Measurements from ENCODE around the gene CLMN.

The CLMN gene, protein sequence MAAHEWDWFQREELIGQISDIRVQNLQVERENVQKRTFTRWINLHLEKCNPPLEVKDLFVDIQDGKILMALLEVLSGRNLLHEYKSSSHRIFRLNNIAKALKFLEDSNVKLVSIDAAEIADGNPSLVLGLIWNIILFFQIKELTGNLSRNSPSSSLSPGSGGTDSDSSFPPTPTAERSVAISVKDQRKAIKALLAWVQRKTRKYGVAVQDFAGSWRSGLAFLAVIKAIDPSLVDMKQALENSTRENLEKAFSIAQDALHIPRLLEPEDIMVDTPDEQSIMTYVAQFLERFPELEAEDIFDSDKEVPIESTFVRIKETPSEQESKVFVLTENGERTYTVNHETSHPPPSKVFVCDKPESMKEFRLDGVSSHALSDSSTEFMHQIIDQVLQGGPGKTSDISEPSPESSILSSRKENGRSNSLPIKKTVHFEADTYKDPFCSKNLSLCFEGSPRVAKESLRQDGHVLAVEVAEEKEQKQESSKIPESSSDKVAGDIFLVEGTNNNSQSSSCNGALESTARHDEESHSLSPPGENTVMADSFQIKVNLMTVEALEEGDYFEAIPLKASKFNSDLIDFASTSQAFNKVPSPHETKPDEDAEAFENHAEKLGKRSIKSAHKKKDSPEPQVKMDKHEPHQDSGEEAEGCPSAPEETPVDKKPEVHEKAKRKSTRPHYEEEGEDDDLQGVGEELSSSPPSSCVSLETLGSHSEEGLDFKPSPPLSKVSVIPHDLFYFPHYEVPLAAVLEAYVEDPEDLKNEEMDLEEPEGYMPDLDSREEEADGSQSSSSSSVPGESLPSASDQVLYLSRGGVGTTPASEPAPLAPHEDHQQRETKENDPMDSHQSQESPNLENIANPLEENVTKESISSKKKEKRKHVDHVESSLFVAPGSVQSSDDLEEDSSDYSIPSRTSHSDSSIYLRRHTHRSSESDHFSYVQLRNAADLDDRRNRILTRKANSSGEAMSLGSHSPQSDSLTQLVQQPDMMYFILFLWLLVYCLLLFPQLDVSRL

GRCh38 chr14:95319312-95320077 is at the start of gene CLMN:
Gene CLMN, minus strand, starts transcription at chr14:95319908. Its CDS starts 116 bp downstream, at chr14:95319792.
- DNase-seq (ENCODE audit: low spot score): no peak

DNA sequence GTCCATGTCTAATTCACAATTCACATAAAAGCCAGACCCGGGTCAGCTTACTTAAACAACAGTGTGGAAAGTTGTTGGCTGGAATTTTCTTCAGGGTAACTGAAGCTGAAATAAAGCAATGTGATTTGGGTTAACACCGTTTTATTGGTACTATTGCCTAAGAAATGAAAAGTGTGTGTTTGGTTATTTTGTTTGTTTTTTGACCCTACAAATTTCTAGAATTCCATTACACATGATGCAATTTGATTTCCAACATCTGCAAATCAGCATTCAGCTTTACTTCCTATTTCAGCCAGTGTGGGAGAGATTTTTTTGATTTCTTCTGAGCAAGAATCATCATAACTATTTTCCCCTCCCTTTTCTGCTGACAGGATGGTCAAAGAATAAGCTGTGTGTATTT is 45.7 kb upstream of the CLMN start:
- no peak for DNase-seq (ENCODE audit: low spot score)

DNA sequence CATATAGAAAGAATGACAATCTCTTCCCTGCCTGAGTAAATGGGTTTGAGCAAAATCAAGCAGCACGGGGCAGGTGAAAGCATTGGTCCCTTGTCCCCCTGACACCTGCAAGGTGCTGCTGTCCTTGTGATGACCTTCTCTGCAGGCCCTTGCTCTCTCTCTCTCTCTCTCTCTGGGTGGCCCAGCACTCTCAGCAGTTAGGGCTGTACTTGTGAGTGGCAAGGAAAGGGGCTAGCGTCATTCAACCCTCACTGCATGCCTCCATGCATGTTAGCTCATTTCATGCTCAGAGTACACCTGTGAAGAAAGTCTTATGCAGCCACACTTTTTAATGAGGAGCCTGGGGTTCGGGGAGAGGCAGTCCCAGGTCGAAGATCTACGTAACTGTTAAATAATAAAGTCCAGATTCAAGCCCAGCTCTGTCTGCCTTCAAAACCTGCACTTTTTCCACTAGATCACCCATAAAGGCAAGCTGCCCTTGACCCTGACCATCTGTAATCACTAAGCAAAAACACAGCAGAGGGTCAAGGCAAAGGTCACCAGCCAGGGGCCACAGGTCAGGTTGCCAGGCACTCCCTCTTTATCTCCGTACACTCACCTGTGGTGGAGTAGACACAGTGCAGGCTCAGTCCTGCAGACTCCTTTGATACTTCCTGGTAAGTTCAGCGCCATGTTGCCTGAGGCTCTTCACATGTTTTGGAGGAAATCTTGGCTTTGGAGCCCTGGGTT is 44.9 kb upstream of the CLMN start:
- DNase-seq (ENCODE audit: low spot score): no peak

- no peak for DNase-seq (ENCODE audit: low spot score)
Observed at GRCh38 chr14:95363468-95363954, 43.8 kb upstream of the CLMN start.

DNA sequence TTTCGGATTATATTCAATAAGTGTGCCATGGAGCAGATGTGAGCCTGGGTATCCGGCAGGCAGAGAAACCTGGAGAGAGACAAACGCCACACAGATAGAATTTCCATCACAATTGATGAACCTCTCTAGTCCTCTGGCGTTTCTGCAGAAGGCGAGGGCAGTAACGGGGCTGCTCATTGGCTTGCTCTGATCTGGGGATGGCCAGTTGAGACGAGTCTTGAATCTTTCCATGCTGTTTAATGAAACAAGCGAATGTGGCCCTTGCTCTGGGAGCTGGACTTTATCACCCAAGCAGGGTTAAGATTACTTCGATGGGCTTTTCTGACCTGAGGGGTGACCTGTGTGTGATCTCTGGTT is 42.4 kb upstream of the CLMN start:
- no peak for DNase-seq (ENCODE audit: low spot score)

DNA sequence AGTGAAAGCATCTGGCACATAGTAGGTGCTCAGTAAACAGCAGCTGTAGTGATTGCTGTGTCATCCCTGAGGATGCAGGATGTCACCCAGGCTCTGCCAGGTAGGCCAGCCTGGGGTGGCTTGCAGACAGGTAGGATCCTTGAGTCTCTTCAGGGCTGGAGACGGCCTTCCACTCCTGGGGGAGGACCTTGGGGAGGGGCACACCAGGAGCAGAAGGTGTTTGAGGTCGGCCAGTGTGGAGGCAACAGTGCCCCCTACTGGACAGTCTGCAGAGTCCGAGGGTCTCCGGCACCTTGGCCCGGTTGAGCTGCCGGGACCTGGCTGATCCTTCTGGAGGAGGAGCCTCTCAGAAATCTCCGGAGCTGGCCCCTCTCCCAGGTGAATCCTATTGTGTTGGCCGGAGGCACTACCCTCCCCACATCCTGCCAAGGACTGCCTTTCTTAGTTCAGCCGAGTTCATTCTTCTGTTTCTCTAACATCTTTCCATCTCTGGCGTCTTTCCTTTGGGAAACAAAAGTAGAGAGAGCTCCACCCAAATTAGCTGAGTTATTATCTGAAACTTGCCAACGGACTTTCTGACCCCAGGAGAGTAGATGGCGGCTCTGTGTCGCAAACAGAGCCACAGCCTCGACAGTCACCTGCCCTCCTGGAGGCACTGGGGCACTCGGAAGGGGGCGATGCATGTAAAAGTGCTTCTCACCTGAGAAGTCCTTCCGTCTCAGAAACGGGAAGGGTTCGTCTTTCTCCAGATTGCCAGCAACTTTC is 41.8 kb upstream of the CLMN start:
- DNase-seq (ENCODE audit: low spot score): peak; percentile 35

DNA sequence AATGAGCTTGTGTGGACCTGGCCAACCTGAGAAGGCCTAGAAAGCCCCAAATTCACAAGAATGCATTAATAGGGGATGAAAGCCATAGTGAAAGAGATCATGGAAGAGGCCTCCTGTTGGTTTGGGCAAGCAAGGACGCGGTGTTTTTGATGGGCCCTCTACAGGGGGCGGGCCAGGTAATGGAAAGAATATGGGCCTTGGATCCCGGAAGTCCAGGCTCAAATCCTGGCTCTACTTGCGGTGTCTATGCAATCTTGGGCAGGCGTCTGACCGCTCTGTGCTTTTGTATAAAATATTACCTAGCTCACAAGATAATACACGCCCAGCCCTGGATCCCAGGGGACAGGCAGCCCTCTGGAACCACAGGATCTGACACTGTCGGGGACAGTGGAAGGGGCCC is 41.1 kb upstream of the CLMN start:
- no peak for DNase-seq (ENCODE audit: low spot score)

GRCh38 chr14:95359994-95360826 is 40.5 kb upstream of the CLMN start:
- DNase-seq (ENCODE audit: low spot score): no peak

DNA sequence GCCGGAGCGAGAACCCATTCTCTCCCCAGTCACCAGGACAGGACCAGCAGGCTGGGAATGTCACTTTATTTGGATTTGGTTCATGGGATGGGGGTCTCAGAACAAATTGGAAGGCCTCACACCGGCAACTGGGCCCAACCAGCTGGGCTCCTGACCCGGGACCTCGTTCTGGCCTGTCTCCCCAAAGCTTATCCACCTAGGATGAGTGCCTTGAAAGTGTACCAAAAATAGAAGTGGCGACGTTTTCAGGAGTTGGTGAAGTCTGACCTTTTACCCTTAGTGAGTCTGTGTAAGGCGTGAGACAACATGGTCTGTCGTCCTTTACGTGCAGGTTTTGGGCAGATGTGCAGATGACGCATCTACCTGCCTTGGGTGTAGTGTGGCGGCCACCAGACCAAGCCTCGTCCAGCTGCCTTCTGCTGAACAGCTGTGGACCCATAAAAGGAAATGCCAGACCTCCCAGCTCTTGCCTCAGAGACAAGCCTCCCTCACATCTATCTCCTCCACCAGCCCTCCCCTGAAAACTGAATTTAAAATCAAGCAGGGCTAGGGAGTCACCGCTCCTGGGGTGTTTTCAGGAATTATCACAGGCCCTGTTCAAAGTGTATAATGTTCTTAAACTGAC is 36.6 kb upstream of the CLMN start:
- DNase-seq (ENCODE audit: low spot score): no peak

DNA sequence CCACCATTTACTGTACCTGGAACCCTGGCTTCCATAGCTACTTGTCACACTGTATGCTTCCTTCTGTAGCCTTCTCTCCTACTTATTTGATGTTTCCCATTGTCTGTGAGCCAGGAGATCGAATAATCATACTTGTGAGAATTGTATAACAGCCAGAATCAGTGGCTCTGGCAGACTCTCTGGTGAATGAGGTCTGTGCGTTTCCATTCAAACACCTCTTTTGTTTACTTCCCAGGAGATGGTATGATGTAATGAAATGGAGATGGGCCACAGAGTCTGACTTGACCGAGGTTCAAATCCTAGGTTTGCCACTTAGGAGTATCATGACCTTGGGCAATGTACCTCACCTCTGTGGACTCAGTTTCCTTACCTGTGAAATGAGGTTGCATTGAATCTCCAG is 35.7 kb upstream of the CLMN start:
- no peak for DNase-seq (ENCODE audit: low spot score)

DNA sequence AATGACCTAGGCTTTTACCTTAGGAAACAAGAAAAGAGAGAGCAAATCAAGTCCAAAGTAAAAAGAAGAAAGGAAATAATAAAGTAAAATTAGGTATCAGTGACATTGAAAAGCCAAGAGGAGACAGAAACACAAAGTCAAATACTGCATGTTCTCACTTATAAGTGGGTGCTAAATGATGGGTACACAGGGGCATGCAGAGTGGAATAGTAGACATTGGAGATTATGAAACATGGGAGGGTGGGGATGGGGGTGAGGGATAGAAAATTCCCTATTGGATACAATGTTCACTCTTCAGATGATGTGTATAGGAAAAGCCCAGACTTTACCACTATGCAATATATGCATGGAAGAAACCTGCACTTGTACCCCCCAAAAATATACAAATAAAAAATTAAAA is 35.1 kb upstream of the CLMN start:
- DNase-seq (ENCODE audit: low spot score): no peak

DNA sequence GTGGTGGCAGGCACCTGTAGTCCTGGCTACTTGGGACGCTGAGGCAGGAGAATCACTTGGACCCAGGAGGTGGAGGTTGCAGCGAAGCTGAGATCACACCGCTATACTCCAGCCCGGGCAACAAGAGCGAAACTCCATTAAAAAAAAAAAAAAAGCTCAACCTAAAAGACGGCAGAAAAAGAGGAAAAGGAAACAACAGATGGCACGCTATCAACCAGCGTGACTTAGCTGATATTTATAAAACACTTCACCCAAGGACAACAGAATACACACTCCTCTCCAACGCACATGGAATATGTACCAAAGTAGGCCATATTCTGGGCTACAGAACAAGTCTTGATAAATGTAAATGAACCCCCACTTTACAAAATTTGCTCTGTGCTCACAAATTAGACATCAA is 34.0 kb upstream of the CLMN start:
- no peak for DNase-seq (ENCODE audit: low spot score)

- DNase-seq (ENCODE audit: low spot score): no peak
Observed at GRCh38 chr14:95353007-95353406, 33.3 kb upstream of the CLMN start.

DNA sequence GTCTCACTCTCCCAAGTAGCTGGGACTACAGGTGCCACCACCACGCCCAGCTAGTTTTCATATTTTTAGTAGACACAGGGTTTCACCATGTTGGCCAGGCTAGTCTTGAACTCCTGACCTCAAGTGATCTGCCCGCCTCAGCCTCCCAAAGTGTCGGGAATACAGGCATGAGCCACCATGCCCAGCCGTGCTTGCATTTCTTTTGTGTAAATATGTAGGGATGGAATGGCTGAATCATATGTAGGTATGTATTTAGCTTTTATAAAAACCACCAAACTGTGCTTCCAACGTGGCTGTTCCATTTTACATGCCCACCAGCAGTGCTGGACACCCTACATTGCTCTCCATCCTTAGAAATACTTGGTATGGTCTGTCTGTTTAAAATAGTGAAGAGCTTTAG is 32.8 kb upstream of the CLMN start:
- DNase-seq (ENCODE audit: low spot score): no peak

- DNase-seq (ENCODE audit: low spot score): no peak
Observed at GRCh38 chr14:95349241-95349640, 29.5 kb upstream of the CLMN start.

- DNase-seq (ENCODE audit: low spot score): no peak
Observed at GRCh38 chr14:95348395-95349080, 28.8 kb upstream of the CLMN start.

DNA sequence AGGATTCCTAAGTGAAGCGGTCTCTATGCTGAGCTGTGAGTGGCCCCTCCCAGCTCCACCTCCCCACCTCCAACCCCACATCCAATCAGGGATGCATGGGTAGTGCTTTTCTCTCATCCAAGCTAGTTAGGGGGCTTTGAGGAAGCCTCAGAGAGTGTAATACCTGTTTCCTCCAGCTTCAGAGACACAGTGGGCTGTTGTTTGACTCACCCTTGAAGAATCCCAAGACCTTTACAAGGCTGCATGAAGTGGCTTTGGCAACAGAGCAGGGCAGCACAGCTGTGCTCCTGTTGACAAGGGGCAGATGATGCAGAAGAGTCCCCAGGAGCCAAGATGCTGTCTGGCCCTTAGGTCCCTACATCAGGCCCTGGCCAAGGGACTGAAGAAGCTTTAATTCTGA is 27.1 kb upstream of the CLMN start:
- no peak for DNase-seq (ENCODE audit: low spot score)

DNA sequence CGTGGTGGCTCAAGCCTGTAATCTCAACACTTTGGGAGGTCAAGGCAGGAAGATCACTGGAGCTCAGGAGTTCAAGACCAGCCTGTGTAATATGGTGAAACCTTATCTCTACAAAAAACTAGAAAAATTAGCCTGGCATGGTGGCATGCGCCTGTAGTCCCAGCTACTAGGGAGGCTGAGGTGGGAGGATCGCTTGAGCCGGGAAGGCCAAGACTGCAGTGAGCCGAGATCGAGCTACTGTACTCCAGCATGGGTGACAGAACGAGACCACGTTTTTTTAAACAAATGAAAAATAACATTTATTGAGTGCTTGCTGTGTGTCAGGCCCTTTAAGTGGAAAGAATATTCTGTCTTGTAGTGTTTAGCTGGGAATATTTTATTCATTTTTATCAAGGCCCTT is 26.6 kb upstream of the CLMN start:
- DNase-seq (ENCODE audit: low spot score): no peak

- no peak for DNase-seq (ENCODE audit: low spot score)
Observed at GRCh38 chr14:95345032-95345431, 25.3 kb upstream of the CLMN start.

All from hematopoietic multipotent progenitor cell treated with erythropoietin and hydrocortisone succinate and interleukin-3 and kit ligand, for 17 days (in vitro differentiated cells).